HG03342 (cell line): ENCODE data around the gene TP53.

Experiments used
- ATAC-seq: cut with Tn5 transposase; IDR thresholded peaks from one replicate; pipeline ENCODE4 v1.9.1; 2021; ENCODE audit warnings: mild to moderate bottlenecking, moderate library complexity; ENCODE audit not compliant: unreplicated experiment

The TP53 gene

DNA sequence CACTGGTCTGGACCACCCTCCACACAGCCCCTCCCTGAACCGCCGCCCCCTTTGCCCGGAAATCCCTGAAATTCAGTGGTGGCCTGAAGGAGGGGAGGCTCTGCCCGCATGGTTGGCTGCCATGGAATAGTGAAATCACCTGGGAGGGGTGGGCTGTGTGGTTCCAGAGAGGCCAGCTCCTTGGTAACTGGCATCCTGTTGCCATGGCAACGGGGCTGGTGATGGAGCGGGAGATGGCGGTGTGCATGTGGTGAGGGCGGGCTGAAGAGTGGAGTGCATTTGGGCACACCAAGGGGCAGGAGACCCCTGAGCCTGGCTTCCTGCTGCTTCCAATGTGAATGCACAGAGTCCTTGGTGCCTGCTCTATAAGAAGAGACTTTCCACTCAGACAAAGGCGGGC, 20.2 kb upstream of the TP53 start:
- no peak for ATAC-seq

DNA sequence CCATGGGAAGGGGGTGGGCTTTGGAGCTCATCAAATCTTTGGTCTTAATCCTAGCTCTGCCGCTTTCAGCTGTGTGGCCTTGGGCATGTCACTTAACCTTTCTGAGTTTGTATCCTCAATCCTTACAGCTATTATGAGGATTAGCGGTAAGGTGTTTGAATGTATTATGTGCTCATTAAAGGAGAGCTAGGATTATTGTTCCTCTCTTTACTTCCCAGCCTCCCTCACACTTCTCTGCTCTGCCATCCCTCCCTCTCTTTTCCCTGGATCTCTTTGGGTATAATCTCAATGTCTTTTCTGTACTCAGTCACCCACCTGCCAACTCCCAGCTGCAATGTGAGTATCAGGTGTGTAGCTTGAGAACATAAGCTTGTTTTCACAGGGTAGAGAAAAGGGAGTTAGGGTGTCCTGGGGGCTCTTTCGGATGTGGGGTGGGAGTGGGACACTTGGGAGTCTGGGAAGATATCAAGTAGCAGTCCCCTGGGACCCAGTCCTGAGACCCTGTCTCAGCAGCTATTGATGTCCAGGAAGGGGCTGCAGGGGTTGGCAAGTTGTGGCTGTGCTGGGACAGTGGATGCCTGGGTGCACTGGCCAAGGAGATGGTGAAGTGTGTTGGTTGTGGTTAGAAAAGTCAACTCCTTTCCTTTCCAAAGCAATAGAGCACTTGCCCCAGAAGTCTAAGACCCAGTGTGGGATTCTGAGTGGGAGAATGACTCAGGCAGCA, 19.5 kb upstream of the TP53 start:
- ATAC-seq = no peak

DNA sequence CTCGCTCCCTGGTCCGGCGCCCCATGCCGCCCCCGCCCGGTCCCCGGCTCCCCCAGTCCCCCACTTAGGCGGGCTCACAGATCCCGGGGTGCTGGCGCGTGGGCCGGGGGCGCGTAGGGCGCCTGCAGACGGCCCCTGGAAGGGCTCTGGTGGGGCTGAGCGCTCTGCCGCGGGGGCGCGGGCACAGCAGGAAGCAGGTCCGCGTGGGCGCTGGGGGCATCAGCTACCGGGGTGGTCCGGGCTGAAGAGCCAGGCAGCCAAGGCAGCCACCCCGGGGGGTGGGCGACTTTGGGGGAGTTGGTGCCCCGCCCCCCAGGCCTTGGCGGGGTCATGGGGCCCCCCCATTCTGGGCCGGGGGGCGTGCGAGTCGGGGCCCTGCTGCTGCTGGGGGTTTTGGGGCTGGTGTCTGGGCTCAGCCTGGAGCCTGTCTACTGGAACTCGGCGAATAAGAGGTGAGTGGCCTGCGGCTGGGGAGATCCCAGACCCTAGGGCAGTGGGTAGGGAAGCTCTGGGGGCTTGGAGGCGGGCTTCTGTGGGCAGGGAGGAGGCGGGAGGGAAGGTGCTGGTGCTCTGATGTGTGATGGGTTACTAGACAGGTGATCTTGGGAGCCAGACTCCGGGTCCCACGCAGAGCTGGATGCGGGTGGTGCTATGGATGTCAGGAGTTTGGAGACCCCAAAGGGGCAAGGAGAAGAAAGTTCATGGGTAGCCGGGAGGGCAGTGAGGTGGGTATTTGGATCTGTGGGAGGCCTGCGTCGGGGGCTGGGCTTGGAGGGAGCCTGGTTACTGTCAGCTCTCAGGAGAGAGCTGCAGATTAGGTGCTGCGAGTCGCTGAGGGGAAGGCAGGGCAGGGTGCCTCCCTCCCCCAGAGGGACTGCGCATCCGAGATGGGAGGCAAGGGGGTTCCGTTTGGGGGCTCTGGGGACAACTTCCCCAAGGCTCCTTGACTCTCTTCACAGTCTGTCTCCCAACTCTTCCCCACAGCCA, 18.3 kb upstream of the TP53 start:
- no peak for ATAC-seq

DNA sequence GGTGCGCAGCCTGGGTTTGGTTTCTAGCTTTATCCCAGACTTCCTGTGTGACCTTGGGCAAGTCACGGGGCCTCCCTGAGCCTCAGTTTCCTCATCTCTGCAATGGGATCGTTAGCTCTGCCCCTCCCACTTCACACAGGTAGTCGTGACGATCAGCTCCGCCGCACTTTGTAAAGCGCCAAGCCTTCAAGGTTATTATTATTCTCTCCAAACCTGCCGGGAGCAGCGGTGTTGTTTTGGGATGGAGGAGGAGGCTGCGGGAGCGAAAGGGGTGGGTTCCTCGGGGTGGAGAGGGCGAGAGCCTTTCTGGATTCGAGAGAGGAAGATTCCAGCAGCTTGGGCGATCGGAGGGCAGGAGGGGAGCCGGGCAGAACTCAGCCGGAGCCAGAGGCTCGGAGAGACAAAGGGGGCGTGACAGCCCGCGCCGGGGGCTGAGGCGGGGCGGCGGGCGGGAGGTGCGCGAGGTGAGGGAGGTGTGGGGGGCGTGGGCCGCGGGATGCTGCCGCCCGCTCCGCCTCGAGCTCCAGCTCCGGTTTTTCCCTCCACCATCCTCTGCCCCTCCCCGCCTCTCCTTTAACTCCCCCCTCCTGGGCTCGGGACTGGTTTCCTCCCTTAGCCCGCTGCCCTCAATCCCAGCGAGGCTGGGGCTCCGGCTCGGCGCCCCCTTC, 17.4 kb upstream of the TP53 start, which contains the start of gene EFNB3:
Gene EFNB3 (plus strand): TSS at position 602 of the 668 bp plus-strand sequence. CDS start 397 bp downstream, outside the sequence.
- no peak for ATAC-seq

DNA sequence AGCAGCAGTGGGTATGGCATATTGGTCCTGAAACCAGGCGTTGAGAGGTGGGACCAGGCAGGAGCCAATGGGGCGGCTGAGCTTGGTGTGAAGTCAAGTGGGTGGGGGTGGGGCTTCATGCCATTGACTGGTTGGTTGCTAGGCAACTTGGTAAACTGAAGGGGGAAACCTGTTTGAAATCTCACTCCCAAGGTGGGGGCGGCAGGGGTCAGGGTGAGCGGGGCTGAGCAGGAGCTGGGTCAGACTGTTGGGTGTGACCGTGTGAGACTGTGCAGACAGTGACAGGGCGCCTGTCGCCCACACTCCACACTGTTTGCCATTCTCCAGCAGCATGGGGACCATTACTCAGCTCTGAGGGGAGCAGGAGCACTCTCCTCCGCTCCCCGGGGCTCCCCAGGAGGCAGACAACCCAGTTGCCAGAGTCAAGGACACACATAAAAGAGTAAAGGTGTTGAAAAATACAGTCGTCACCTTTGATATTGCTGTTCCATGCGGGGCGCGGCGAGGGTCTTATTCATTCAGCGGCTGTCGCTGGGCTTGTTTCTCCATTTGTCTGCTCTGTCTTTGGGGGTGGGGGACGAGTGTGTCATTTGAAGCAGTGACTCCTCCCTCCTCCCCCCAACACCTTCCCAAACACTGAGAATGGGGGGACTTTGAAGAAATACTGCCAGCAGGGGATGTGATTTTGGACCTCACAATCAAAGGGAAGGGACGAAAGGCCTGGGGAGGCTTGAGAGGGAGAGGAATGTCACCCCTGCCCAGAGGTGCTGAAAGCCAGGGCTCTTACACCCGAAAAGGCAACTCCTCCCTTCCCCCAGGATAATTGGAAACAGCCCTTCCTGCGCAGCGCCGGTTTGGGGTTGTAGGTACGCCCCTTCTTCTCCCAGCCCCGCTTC, 16.5 kb upstream of the TP53 start:
- ATAC-seq = no peak

DNA sequence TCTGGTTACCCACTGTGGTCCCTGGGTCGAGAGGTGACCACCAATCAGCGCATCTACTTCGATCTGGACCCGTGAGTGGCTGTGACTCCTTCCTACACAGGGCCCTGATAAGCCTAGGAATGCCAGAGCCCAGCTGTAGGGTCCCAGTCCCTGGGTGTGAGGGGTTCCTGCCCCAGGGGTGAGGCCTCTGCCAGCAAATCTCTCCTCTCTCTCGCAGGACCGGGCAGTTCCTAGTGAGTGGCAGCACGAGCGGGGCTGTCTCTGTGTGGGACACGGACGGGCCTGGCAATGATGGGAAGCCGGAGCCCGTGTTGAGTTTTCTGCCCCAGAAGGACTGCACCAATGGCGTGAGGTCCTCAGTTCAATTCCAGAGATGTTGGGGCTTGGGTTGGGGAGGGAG, 15.5 kb upstream of the TP53 start:
- no peak for ATAC-seq

DNA sequence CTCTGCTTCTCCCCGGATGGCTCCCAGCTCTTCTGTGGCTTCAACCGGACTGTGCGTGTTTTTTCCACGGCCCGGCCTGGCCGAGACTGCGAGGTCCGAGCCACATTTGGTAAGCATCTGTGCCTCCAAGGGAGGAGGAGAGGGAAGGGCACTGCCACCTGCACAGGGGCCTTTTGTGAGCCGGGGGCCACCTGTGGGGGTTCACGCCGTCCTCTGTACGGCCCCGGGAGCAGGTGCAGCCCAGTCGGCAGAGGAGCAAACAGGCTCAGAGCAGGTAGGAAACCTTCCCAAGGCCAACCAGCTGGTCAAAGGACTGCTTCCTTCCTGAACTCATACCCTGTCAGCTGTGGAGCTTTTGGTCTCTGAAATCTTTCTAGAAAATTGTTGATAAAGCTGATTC, 14.4 kb upstream of the TP53 start:
- no peak for ATAC-seq

DNA sequence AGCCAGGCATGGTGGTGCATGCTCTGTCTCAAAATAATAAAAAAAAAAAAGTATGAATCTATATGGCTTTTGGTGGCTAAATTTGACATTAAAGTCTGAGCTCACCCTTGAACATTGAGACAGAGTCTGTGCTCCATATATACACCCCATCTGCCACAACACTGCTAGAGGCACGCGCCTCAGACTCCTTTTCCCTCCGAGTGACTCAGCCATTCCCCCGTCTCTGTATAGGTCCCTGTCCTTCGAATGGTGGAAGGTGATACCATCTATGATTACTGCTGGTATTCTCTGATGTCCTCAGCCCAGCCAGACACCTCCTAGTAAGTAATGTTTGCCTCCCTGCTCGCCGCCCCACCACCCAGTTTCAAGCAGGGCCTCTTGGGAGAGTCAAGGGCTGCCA, 13.2 kb upstream of the TP53 start:
- ATAC-seq = no peak

DNA sequence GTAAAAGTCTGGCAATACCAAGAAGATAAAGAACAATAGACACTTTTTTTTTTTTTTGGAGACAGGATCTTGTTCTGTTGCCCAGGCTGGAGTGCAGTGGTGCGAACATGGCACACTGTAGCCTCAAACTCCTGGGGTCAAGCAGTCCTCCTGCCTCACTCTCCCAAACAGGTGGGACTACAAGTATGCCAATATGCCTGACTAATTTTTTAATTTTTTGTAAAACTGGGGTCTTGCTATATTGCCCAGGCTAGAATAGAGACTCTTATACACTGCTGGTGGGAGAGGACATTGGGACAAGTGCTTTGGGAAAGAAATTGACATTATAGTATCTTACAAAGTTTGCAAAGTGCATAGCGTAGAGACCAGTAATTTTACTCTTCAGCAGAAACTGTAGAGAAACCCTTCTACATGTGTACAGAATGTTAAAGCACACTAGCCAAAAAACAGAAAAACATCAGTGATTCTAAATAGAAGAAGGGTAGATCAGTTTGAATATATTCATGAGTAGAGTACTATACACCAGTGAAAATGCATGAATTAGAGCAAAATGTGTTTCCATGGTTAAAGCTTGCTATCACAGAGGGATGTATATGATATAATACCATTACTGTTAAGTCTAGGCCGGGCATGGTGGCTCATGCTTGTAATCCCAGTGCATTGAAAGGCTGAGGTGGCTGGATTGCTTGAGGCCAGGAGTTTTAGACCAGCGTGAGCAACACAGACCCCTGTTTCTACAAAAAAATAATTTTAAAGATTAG, 10.7 kb upstream of the TP53 start:
- no peak for ATAC-seq

DNA sequence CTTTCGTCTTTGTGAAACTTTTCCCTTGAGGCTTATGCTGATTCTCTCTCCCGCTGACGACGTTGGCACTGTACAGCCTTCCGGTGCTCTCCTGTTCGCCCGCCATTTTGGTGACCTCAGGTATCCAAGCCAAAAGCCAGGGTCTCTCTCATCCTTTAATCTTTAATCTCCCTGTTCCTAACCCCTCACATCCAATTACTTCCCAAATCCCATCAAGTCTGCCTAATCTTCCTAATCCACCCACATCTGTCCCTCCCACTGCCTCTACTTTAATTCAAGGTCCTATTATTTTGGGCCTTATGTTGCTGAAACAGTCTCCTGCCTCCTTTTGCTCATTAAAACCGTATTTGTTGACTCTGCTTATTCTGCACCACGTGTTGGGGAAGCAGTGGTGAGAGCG, 8.3 kb upstream of the TP53 start:
- no peak for ATAC-seq

DNA sequence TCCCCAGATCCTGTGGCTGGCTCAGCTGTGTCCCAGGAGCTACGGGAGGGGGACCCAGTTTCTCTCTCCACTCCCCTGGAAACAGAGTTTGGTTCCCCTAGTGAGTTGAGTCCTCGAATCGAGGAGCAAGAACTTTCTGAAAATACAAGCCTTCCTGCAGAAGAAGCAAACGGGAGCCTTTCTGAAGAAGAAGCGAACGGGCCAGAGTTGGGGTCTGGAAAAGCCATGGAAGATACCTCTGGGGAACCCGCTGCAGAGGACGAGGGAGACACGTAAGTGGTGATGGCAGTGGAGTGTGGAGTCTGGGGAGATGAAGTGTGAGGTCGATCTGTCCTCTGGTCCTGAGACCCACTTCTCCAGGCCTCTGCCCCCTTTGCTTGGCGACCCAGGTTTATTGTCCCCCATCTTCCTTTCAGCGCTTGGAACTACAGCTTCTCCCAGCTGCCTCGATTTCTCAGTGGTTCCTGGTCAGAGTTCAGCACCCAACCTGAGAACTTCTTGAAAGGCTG, 1.6 kb upstream of the TP53 start:
- no peak for ATAC-seq

DNA sequence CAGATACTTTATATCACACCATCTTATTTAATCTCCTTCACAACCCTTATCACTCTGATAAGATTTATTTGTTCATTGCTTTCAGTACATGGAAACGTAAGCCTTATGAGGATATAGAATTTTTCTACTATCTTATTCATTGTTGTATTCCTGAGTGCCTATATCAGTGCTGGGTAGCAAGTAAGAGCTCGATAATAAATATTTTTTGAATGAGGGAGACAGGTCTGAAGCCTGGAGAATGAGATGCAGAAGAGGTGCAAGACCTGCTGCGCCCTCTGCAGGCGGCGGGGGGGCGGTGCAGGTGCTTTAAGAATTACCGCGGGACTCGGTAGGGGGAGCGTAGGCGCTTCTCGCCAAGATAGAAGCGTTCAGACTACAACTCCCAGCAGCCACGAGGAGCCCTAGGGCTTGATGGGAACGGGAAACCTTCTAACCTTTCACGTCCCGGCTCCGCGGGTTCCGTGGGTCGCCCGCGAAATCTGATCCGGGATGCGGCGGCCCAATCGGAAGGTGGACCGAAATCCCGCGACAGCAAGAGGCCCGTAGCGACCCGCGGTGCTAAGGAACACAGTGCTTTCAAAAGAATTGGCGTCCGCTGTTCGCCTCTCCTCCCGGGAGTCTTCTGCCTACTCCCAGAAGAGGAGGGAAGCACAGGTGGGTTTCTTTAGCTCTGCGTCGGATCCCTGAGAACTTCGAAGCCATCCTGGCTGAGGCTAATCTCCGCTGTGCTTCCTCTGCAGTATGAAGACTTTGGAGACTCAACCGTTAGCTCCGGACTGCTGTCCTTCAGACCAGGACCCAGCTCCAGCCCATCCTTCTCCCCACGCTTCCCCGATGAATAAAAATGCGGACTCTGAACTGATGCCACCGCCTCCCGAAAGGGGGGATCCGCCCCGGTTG, 868 bp upstream of the TP53 start, which contains the start of gene WRAP53:
Gene WRAP53 (plus strand): TSS at position 570 of the 900 bp plus-strand sequence. CDS start 172 bp downstream, at position 742.
- peak; percentile 67 for ATAC-seq

DNA sequence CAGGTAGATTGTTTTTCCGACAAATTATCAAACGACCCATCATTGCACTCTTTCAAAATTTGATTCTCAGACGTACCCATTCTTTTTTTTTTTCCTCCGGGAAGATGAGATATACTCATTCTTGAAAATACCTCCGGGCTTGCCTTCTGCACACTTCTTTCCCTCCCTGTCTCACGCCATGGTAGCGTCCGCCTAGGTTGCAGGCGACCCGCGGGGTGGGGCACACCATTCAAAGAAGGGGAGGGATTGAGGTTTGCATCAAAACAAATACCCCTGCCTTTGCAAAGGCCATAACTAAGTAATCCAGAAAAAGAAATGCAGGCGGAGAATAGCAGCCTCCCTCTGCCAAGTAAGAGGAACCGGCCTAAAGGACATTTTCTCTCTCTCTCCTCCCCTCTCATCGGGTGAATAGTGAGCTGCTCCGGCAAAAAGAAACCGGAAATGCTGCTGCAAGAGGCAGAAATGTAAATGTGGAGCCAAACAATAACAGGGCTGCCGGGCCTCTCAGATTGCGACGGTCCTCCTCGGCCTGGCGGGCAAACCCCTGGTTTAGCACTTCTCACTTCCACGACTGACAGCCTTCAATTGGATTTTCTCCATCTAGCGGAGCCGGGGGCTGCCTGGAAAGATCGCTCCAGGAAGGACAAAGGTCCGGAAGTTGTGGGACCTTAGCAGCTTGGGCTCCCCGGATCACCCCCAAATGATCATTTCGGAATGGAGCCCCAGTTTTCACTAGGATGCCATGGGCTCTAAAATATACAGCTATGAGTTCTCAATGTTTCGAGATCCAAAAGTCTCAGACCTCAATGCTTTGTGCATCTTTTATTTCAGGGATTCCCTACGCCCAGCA, 843 bp downstream of the TP53 start:
- ATAC-seq = peak; percentile 36

DNA sequence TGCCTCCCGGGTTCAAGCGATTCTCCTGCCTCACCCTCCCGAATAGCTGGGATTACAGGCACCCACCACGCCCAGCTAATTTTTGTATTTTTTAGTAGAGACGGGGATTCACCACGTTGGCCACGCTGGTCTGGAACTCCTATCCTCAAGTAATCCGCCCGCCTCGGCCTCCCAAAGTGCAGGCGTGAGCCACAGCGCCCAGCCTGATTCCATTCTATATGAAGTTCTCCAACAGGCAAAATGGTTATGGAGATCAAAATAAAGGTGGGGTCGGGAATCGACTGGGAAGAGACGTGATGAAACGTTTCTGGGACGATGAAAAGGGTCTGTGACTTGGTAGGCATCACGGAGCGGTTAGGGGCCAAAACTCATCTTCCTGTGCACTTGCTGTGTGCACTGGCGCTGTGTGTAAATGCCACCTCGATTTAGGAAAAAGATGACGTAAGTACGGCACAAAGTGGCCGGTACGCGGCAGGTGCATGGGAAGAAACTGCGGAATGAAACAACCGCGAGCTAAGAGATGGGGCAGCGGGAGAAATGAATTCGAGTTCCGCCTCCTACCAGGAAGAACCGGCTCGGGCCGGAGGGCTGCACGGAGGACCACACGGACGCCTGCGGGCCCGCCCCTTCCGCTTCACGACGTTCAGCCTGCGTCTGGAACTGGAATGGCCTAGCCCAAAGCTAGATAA, 1.6 kb downstream of the TP53 start:
- peak; percentile 53 for ATAC-seq

DNA sequence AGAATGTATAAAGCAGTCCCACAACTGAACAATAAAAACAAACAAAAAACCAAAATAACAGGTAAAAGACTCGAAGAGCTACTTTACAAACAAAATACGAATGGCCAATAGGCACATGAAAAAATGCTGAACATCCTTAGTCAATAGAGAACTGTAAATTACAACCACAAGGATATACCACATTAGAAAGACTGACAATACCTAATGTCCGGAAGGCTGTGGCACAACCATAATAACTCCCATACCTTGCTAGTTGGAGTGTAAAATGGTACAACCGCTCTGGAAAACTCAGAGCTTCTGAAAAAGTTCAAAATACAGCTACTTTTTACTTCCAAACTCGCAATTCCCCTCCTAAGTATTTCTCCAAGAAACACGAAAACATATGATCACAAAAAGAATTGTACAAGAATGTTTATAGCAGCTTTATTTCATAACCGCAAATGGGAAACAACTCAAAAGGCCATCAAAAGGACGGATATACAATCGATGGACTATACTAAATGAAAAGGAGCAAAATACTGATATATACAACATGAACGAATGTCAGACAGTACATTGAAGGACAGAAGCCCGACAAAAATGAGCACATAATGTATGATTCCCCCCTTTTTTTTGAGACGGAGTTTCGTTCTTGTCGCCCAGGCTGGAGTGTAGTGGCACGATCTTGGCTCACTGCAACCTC, 2.3 kb downstream of the TP53 start:
- ATAC-seq = no peak

DNA sequence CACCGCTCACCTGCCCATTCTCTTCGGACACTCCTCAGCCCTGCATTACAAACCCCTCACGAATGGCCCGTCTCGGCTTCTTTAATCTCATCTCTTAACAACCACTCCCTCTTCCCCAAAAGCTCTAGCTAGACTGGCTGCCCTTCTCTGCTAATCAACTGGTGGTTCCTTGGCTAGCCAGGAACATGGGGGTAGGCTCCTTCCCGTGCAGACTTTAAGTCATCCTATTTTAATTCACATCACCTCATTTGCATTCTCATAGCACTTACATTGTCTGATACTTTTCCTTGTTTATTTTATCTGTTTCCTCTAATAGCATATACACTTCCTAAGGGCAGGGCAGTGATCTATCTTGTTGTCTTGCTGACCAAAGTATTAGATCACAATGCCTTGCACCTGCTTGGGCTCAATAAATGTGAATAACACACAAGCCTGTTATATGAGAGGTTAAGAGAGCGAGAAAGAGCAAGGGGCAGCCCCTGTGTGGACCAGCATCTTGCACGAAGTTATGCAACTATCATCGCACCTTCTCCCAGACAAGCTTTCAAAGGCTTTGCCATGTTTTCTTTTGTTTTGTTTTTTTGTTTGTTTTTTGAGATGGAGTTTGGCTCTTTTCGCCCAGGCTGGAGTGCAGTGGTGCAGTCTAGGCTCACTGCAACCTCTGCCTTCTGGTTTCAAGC, 9.8 kb downstream of the TP53 start:
- ATAC-seq = no peak
